DMS114 treated with DMSO at 0.1 percent for 48 hours (cell line): ENCODE measurements around the gene KDR.

Experiments used
- DNase-seq: peaks from one replicate; lab custom pipeline; 2025; ENCODE audit not compliant: unreplicated experiment; lab: John Stamatoyannopoulos, UW

KDR gene

DNA sequence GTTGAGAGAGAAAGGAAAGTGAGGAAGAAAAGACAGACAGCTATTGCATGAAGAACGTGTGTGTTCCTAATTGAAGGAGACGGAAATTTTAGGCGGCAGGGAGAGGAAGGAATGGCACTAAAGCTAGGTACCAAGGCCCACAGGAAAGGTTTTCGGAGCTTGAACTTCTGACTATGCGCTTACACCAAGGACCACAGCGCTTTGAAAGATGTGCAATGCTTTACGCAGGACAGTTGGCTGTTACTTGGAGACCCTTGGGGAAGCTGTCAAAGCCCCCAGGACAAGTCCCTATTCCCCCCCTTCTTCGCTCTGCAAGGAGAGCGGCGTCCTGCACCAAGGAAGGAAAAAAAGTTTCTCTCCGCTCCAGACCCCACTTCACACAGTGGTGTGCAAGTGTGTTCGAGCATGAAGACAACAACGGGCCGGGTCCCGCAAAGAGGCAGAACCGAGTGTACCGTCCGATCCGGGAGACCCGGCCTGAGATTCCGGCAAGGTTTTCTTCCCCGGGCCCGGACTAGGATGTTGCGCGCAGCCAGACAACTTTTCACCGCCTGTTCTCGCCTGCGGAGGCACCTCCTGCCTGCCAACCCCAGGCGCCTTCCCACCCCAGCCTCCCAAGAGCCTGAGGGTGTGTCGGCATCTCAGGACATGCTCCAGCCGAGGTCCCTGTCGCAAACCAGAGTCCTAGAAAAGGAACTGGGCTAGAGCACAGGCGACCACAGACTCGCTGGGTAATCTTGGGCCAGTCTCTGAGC is 896 bp downstream of the KDR start:
- DNase-seq: no peak

DNA sequence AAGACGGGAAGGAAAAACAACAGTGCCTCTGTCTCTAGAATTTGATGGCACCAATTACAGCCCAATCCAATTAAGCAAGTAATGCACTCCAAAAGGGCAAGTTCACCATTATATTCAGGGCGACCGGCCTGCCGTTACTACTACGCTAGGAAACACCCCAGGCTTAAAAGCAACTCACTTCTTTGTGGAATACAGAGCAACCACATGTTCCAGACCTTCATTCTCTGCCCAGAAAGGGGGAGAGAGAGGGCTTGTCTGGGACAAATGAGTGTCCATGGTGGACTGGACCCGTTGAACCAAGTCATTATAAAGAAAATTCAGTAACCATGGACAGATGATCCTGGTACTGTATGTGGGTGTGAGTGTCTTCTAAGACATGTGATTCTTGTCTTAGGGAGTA is 1.6 kb downstream of the KDR start:
- DNase-seq: no peak

DNA sequence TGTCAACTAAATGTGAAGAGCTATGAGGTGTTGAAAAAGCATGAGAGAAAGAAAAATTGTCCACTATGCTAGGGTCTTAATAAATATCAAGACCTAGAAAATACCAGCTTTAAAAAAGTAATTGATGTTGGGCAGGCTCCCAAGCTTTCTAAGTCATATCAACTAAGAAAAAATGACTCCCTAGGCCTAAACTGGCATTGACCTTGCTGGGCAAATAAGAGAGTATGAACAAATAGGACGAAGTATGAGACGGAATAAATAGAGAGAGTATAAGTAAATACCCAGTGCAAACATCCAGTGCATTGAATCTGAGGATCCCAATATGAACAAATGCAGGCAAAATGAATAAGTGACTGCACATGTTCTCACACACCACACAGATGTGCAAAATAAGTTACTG is 3.2 kb downstream of the KDR start:
- DNase-seq: no peak

DNA sequence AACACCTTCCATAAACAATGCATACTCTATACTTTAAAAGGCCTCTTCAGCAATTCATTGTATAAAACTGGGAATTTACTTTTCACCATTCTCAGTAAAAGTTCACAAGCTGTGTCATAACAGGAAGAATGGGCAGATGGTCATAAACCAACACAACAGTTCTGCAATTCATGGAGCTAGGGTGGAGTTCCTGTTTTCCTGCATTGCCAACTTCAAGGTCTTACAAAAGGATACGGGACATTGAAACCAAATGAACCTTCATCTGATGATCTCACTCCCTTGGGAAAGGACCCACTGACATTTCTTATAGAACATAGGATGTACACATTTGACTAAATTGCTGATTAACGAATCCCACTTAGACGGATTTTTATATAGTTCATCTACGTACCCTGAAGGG is 4.1 kb downstream of the KDR start:
- no peak for DNase-seq

DNA sequence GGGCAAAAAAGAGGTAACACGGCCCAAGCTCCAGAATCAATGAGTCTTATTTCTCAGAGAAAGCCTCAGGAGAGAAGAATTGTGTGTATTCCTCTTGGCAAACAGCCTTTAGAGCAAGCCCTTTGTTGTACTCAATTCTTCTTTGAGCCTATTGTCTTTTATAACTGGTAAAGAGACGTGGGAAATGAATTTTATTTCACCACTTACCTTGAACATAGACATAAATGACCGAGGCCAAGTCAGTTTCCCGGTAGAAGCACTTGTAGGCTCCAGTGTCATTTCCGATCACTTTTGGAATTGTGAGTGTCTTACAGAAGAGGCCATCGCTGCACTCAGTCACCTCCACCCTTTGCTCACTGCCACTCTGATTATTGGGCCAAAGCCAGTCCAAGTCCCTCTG is 7.0 kb downstream of the KDR start:
- DNase-seq: no peak

DNA sequence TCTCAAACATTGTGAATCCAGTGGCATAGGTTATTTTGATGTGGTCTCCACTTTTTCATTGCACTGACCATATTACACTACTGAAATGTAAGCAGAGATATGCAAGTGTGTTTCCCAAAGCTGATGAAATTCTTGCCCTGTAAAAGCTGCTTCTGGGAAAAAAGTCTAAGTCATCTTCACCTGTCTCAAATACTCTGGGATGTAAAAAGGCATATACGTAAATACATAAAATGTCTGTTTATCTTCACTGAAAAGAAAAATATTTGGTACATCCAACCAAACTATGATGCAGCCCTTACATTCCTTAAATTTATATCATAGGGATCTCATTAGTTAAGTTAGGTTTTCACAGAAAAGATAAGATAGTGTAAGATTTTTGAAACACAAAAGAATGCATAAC is 7.9 kb downstream of the KDR start:
- no peak for DNase-seq

DNA sequence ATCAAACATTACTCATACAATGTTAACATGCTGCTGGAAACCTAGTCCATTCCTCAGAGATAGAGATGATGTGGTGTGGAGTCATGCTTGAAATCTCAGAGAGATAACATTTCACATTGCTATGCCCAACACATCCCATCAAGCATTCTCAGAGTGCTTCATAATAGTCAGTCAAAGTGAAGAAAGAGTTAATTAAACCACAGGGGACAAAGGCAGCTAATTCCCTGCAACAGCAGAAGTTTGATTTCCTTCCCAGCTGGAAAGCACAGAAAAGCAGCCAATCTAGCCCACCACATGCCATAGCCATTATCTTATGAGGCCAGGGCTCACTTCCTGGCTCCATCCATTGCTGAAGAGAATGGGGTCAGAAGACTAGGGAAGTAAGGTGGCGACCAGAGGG is 8.9 kb downstream of the KDR start:
- no peak for DNase-seq

DNA sequence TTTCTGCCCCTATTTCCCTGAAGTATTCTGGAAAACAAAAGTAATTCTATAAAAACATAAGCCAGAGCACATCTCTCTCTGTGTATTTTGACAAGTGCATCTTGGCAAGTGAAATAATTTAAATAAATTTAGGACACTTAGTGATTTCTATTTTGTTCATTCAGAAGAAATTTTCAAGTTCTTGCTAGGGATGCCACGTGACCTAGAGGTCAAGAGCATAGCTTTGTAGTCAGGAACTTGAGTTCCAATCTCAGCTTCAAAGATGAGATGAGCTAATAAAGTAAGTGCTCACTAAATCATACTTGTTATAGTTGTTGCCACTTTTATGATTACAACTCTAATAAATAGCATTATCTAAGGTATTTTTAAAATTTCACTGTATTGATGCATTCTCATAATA is 13.8 kb downstream of the KDR start:
- DNase-seq: no peak

DNA sequence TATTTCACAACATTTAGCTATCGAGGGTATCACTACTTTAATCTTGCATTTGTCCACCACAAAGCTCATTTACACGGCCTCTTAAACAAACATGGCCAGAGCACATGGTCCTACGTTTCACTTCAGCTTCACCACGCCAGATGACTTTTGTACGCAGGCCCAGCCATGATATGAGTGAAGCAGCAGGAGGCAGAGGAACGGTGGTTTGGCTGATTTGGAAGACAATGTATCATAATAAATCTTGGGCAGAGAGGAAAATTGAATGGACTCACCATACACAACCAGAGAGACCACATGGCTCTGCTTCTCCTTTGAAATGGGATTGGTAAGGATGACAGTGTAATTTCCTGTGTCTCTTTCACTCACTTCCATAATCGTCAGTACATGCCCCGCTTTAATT is 15.3 kb downstream of the KDR start:
- no peak for DNase-seq

DNA sequence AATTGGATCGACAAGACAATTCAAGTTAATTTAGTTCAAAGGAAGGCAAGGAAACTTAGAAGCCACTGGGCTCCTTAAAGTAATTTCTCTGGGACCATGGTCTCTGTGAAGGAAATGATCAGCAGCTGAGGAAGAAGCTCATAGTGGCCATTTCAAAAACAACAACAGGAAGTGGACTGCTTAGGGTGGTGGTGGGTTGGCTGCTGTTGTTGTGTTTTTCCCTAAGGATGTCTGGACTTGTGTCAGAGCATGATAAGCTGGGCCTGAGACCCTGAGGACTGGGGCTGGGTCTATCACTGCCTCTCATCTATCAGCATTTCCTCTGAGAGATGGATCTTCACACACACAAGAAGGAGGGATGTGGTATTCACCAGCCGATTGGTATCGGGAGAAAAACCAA is 18.3 kb downstream of the KDR start:
- no peak for DNase-seq

DNA sequence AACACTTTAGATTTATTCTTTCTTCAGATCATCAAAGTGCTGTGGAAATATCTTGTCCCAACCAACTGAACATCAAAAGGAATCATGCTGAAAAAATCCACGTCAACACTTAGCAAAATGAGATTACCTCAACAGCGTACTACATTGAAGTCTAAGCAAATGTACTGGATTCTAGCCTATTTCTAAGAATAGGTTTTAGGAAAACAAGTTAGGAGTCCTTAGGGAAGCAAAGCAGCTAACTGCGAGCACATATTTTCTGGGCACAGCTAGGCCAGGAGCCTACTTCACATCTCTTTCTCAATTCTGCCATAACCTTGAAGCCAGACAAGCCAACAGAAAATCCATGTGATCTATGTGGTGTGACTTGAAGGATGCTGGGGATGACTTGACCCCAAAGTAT is 22.2 kb downstream of the KDR start:
- no peak for DNase-seq

DNA sequence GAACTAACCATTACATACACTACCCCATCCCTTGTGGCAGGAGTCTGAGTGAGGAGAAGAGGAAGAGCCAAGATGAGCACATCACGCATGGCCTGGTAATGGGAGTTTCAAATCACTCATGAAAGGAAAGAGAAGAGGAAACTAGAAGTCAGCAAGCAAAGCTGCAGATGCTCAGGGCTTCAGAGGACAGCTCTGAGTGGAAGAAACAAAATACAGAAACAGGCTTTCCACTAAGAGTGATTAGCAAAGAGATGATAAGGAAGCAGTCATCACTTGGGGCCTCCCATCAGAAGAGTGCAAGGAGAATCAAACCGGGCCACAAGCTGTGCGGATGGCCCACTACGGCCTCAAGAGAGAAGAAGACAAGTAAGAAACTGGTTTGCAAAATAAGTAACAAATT is 25.6 kb downstream of the KDR start:
- DNase-seq: no peak

DNA sequence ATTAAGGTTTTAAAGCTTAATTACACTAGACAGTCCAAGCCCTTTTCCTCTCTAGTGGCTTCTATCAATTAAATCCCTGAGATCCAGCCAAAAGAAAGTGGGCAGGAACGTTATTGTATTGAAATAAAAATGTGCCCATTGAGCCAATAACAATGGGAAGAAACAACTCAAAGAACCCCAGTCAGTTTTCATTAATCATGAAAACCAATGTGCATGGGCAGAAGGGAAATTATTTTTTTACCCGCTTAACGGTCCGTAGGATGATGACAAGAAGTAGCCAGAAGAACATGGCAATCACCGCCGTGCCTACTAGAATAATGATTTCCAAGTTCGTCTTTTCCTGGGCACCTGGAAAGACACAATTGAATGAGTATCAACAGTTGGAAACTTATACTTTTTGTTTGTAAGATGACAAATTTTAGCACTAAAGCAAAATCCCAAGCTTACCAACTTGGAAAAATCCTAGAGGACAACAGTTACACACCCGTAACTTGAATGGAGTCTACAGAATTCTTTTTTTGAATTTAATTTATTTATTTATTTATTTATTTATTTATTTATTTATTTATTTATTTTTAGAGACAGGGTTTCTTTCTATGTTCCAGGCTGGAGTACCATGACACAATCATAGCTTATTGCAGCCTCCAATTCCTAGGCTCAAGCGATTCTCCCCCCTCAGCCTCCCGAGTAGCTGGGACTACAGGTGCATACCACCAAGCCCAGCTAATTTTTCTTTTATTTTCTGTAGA is 26.8 kb downstream of the KDR start:
- DNase-seq: no peak

DNA sequence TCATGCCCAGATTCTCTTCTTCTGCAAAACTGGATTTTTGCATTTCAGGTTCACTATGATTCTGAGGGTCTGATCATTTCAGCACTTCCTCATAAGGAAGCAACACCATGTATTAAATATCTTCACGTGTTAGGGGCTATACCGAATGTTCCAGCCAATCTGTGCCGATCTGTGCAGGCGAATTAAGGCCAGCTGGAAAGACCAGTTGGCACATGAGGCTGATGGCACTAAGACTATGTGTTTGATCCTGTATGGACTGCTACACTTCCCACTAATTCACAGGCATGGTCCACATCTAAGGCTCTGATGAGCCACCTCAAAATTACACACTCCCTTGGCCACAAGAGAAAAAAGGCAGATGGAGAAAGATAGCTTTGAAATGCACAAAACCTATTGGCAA is 28.8 kb downstream of the KDR start:
- DNase-seq: no peak

DNA sequence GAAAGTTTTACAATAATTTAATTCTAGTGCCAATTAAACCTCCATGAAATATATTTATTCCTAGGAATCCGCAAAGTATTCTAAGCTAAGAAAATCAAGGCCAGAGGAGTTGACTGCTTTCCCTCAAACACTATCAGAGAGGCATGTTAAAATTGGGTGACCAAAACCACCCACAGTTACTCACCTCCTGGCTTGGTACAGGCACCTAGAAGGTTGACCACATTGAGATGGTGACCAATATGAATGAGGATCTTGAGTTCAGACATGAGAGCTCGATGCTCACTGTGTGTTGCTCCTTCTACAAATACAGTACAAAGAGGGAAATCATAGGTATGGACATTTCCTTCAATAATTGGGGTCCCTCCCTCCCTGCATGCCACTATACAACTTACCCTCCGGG is 29.4 kb downstream of the KDR start:
- DNase-seq: no peak

DNA sequence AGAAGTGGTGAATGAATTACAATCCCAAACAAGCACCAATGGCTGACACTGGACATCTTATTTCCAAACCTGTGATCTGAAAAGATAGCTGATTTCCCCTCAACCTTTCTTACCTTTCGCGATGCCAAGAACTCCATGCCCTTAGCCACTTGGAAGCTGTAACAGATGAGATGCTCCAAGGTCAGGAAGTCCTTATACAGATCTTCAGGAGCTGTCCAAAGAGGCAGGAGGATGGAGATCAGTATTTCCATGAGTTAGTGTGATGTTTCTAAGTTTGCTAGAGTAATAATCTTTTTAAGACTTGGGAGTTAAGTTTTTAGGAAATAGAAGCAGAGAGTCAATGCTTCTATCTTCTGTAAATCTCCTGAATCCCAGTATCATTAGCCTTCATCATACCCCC is 32.9 kb downstream of the KDR start:
- no peak for DNase-seq

DNA sequence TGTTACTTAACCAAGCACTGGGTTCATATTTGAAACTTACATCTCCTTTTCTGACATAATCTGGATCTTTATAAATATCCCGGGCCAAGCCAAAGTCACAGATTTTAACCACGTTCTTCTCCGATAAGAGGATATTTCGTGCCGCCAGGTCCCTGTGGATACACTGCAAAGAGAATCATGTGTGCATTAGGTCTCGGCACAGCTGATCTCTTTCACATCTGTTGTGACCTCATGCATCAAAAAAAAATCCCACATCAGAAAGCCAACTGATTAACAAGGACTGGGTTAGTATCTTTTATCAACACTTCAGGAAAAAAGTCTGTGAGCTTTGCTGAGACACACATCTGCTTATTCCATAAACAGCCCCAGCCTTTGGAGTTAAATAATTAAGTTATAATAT is 35.5 kb downstream of the KDR start:
- no peak for DNase-seq

DNA sequence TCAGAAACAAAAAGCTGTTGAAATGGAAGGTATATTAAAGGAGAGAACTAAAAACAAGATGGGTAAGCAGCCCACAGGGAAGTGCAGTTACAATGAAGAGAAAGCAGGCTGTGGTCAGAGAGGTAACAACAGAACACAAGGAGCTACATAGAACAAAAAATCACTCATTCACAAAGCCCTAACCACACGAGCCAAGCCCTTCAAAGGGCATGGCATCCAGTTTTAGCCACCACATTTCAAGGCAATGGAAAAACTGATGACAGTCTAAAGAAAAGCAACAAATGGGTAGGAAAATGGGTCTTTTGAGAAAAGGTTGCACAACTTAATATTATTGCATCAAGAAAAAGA is 37.5 kb downstream of the KDR start:
- no peak for DNase-seq

DNA sequence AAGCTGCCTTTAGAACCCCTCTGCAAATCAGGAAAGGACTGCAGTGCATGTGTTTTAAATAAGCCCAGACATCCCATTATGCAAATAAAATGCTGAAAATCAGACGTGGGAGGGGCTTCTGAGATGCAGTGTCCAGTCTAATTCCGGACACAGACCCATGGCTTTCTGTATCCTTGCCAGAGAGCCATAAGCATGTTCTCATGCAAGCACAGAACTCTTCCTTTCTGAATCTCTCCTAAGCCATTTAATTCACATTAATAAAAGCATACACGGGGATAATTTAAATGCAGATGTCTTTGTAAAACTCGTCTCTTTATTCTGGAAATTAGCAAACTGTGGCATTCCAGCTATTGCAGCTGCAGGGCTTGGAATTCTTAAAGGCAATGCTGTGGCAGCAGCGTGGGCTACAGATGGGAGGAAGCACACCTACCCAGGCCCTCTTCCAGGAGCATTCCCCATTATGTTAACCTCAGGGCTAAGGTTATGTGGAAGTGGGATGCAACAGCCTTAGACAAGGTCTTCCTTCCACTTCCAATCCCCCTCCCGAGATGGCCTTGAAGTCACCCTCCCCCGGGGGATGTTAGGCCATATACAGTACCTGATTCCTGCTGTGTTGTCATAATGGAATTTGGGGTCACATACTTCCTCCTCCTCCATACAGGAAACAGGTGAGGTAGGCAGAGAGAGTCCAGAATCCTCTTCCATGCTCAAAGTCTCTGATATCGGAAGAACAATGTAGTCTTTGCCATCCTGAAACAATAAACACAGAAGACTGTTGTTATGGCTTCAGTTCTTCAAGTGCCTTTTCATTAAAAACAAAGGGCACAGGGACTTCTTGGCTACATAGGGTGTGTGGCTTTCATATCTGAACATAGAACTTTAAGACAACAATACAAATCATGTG is 38.1 kb downstream of the KDR start:
- no peak for DNase-seq

DNA sequence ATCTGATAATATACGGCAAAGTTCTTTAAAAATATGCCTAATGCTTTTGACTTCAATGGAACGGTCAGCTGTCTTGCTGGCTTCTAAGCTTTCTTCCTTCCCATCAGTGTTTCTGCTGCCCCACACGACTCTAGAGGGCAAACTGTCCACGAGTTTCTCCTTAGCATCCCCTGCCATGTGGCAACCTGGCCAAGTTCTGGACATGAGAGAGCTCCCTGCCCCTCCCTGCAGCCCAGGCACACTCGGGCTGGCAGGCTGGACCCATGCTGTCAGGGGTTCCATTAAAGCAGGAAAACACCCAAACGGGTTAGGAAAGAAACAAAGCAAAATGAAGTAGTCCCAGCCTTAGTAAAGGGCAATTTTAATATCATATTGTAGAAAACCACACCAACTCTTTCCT is 38.8 kb downstream of the KDR start:
- no peak for DNase-seq

DNA sequence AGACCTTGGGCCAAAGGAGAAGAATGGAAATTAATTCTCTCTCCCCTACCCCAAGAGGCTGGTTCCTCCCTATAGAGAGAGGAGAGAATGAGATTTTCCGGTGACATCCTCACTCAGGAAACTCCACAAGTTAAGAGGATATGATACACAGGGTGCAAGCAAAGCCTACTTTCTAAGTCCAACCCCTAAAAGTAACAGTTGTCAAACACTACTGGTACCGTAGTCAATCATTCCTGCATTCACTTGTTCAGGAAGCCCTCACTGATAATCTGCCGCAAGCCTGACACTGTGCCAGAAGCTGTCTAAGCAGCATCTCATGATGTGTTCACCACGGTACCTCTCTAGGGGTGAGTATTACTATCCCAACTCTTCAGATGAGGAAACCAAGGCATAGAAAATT is 41.7 kb downstream of the KDR start:
- no peak for DNase-seq

DNA sequence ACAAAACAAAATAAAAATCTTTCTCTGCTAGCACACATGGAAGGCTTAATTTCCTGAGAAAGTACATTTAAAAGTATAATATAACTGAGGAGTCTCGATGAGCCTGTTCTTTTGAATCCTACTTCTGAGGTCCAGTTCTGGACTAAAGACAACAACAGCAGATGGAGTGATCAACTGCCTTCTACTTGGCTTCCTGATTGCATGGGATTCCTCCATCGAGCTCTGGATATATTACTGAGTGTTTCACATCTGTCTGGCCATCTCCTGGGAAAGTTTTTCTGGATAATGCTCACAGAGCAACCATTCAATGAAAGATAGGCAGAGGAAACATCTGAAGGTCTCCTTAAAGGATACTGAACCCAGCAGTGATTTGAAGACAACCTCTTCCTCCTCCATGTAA is 42.6 kb downstream of the KDR start:
- DNase-seq: no peak
